Left renal cortex interstitium (tissue), 4 donors: ENCODE data around the gene AP4E1. TPM values are rescaled to one million over a fixed set of nuclear protein-coding genes. Genes with fewer than 3 reads are reported as not detected.
"Not testable (repeated sequence)": the region's sequence is repeated elsewhere in the genome, so short reads cannot be mapped to it uniquely, and the experiment has no call there.

ENCODE experiments used
- DNase-seq, 4 donors: peaks; one replicate each; pipeline ENCODE4 v3.0.0-alpha.2; 2013; ENCODE audit warnings: low read depth in 4 of 4, low spot score in 2 of 4, missing footprints in 1 of 4
- polyA plus RNA-seq, 4 donors: library from polyadenylated mRNA; unstranded; fragments of 120-200 nt; gene quantifications; one replicate each; pipeline ENCODE4 v1.2.1, GENCODE V29; 2013; ENCODE audit not compliant: insufficient read length in 4 of 4

The AP4E1 gene
- polyA plus RNA-seq, 4 donors, result 8.1 to 10.5 (median 8.4) TPM

DNA sequence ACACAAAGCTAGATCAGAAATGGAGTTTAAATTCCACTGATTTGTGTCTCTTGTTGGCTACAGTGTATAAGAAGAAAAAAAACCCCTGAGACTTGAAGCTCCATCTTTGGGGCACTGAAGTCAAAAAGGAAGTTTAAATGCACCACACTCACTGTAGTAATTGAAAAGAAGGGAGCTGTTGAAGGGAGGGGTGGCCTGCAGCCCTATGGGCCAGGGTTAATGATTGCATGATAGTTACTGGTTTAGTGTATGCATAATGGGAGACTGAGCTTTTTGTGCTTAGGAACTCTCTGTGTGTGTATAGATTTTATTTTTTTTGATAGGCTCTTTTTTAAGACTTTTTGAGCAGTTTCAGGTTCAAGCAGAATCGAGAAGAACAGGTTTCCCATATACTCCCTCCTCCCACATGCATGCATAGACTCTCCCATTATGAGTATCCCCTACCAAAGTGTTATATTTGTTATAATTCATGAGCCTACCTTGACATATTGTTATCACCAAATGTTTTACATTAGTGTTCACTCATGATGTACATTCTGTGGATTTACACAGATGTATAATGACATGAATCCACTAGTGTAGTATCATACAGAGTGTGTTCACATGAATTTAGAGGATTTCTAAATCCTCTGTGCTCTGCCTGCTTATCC lies 98.0 kb downstream of the AP4E1 start:
- no peak for DNase-seq

GRCh38 chr15:51007131-51007666 lies 98.7 kb downstream of the AP4E1 start:
- no peak for DNase-seq

- no peak for DNase-seq
Measured at GRCh38 chr15:51011212-51011611, 102.7 kb downstream of the AP4E1 start.

DNA sequence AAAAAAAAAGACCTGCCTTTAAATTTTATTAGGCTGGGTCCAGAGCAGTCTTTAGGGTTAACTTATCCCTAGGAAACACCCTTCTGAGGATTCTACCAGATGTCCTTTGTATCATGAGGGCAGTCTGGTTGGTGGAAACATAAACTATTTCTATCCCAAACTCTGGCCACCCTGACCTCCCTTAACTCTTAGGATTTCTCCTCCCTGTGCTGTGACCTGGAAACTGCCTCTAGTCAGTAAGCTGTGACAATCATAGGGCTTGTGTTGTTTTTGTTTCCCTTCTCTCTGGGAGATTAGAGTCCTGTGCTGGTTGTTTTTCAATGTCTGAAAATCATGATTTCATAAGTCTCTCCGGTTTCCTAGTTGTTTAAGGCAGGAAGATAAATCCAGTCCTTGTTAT lies 108.1 kb downstream of the AP4E1 start:
- no peak for DNase-seq

DNA sequence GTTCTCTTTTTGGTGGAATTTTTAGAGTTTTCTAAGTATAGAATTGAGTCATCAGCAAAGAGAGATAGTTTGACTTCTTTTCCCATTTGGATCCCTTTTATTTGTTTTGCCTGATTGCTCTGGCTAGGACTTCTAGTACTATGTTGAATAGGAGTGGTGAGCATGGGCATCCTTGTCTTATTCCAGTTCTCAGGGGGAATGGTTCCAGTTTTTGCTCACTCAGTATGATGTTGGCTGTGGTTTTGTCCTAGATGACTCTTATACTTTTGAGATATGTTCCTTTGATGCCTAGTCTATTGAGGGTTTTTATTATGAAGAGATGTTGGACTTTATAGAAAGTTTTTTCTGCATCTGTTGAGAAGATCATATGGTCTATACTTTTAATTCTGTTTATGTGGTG lies 113.7 kb downstream of the AP4E1 start:
- no peak for DNase-seq

DNA sequence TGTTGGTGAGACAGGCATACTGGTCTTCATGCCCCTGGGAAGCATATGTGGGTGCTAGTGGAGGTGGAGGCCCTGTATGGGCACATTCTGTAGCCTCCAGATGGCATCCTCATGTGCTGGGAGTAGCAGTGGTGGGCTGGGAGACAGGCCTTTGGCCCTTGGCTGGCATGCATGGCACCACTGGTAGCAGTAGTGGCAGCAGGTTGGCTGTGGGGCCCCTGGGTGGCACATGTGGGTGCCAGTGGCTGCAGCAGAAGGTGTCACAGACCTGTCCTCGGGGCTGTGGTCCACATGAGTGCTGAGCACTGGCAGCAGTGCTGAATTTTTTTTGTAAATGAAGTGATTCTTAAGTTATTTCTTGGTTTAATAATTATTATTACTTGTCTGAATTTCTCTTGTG lies 115.0 kb downstream of the AP4E1 start:
- DNase-seq, result no peak

- no peak for DNase-seq
Measured at GRCh38 chr15:51024735-51025453, 116.4 kb downstream of the AP4E1 start.

GRCh38 chr15:51025454-51025846 lies 117.0 kb downstream of the AP4E1 start:
- no peak for DNase-seq

DNA sequence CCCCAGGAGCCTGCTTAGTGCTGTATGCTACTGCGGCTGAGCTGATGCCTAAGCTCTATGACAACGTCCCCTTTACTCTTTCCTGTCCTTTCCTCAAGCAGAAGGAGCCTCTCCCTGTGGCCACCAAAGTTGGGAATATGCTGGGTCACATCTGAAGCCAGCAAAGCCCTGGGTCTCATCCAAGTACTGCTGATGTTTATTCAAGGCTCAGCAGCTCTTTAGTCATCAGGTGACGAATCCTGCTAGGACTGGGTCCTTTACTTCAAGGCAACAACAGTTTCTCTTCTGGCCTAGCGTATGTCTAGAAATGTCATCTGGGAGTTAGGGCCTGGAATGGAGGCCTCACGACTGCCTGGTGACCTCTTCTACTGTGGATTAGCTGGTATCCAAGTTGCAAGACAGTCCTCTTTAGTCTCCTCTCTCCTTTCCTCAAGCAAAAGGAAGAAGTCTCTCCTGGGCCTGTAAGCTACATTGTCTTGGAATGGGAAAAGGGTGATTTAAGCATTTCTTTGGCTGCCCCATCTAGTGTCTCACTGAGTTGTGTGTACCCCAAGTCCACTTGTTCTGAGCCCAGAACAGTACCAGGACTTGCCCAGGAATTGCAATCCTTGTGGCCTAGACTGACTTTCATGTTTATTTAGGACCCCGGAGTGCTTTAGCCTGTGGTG lies 122.3 kb downstream of the AP4E1 start:
- no peak for DNase-seq

DNA sequence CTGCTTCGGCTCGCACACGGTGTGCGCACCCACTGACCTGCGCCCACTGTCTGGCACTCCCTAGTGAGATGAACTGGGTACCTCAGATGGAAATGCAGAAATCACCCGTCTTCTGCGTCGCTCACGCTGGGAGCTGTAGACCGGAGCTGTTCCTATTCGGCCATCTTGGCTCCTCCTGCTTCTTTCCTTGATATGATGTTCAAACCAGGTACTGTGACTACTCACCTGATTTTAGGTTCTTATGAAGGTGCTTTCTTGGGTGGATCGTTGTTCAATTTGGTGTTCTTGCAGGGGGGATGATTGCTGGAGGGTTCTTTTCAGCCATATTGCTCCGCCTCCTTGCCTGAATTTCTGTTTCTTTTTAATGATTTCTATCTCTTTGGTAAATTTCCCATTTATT lies 129.0 kb downstream of the AP4E1 start:
- not testable (repeated sequence) for DNase-seq

DNA sequence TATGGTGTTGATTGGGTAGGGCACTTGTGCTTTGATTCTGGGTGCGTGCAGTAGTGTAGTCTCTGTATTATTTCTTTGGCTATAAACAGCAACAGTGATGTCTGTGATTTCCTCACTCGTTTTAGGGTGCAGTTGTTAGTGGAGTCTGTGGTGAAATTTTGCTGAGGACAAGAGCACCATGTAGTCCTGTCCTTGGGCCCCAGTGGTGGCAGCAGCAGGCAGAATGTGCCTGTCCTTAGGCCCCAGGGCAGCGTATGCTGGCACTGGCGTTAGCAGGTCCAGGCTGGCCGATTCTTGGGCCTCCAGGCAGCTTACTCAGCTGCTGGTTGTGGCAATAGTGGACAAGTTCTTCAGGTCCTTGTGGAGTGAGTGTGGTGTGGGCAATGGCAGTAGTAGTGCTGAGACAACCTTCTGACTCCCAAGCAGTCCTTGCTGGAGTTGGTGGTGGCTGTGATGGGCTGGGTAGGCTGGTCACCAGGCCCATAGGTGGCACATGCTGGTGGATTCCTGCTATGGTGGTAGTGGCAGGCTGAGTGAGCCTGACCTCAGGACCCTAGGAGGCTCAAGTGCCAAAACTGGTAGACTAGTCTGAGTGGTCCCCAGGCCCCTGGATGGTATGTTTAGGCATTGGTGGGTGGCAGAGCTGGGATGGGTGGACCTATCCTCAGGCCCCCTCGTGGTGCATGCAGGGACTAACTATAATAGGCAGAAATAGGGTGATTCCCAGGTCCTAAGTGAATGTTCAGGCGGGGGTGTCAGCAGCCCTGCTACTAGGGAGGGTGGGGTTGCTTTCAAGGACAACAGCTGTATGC lies 129.9 kb downstream of the AP4E1 start:
- DNase-seq, result no peak

GRCh38 chr15:51038974-51039319 lies 130.5 kb downstream of the AP4E1 start:
- DNase-seq, result no peak

DNA sequence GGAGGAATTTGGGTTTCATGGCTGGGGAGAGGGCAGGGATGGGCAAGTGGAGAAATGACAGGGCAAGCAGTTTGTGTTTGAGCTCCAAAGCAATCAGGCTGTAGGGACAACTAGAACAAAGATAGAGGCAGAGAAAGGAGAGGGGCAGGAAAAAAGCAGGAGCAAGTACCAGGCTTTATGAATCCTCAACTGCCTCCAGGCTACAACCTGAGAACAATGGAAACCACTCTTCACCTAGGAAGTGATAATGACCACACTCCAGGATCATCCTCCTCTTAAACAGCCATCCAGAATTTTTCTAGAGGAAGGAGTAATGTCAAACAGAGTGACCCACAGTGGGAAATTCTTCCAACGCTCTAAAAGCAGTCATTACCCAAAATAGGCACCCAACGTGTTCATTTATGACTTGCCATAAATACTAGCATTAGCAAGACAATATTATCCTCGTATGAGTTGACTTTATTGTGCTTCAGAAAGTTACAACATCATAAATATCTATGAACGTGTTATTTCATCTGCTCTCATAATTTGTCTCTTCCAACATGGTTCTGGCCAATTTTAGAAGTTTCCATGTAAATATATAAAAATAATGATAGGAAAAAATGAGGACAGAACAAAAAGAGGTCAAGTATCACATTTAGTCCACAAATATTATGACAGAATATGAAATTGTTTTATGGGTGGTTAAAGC lies 135.7 kb downstream of the AP4E1 start:
- DNase-seq, result no peak

GRCh38 chr15:51046016-51046415 lies 137.5 kb downstream of the AP4E1 start:
- no peak for DNase-seq

- DNase-seq, result no peak
Measured at GRCh38 chr15:51046799-51047449, 138.4 kb downstream of the AP4E1 start.

- no peak for DNase-seq
Measured at GRCh38 chr15:51048308-51048707, 139.8 kb downstream of the AP4E1 start.

DNA sequence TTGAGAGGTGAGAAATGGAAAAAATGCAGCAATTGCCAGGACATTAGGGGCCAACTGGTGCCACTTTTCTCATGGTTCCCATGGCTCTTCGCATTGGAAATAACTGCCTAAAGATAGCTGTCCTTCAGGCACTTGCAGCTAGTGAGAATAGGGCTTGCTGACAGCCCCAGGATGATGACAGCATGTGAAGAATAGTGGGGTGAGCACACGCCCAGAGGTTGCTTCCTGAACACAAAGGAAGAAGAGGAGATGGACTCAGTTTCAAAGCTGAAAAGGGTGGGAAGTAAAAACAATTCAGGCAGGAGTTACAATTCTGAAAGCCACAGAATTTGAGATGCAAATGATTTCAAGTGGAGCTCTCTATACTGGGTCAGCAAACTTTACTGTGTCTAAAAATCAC lies 140.6 kb downstream of the AP4E1 start:
- DNase-seq, result no peak

GRCh38 chr15:51051776-51052175 lies 143.3 kb downstream of the AP4E1 start:
- no peak for DNase-seq

- DNase-seq, result no peak
Measured at GRCh38 chr15:51053571-51053970, 145.1 kb downstream of the AP4E1 start.

DNA sequence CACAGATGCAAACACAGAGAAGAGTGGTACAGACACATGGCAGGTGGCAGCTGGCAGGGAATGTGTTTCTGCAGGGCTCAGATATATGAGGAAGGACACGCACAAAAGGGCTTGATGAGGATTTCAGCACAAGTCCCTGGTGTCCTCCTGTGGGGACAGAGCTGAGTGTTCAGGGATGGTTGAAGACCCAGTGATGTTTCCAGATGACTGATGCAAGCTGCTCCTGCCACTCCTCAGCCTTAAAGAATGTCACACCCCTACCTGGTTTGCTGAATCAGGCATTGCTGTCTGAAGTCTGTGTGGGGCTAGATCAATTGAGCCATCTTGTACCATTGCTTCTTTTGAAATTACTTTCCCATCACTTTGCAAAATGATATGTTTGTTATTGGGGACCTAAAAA lies 146.1 kb downstream of the AP4E1 start:
- DNase-seq, result no peak
